ENCODE results near the gene MYO1F.

The MYO1F gene

DNA sequence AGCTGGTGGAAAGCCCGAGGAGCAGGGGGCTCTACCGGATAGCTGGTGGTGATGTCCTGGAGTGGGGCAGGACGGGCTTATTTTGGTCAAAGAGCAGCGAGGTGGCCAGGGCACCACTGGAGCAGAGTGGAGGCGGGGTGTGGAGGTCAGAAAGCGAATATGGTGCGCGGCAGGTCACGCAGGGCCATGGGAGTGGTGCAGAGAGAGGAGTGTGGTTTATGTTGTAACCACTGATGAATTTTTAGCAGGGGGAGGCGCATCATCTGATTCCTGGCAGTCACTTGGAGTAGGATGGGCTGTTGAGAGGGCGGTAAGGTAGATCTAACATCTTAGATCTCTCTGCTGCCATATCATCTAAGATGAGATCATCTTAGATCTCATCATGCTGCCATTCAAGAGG lies 61.9 kb downstream of the MYO1F start:
- TF ChIP-seq, protein P1, sequence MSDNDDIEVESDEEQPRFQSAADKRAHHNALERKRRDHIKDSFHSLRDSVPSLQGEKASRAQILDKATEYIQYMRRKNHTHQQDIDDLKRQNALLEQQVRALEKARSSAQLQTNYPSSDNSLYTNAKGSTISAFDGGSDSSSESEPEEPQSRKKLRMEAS (IDR thresholded peaks at IDR 0.05) = no peak
- no peak for TF ChIP-seq TCF12 (IDR thresholded peaks at IDR 0.05; ENCODE audit: low read depth)
- TF ChIP-seq, protein P2, sequence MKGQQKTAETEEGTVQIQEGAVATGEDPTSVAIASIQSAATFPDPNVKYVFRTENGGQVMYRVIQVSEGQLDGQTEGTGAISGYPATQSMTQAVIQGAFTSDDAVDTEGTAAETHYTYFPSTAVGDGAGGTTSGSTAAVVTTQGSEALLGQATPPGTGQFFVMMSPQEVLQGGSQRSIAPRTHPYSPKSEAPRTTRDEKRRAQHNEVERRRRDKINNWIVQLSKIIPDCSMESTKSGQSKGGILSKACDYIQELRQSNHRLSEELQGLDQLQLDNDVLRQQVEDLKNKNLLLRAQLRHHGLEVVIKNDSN (IDR thresholded peaks at IDR 0.05) = no peak

GRCh38 chr19:8513687-8514504 lies 63.3 kb downstream of the MYO1F start, which contains the start of gene ZNF414:
Gene ZNF414, minus strand, starts transcription at chr19:8514167. Its CDS starts 121 bp downstream, at chr19:8514046.
- TF ChIP-seq RAD21 (IDR thresholded peaks at IDR 0.05; ENCODE audit: low read depth) = no peak
- TF ChIP-seq YY1 (IDR thresholded peaks at IDR 0.05; ENCODE audit: low read depth) = peak; percentile 91
- 0 out of 2 replicates have a peak, but pooled peaks have one; percentile 18 for TF ChIP-seq CEBPB (IDR thresholded peaks at IDR 0.05)
- no peak for TF ChIP-seq NFIC (IDR thresholded peaks at IDR 0.05)
- TF ChIP-seq, protein P2 (IDR thresholded peaks at IDR 0.05) = no peak
- TF ChIP-seq FOXM1 (IDR thresholded peaks at IDR 0.05; ENCODE audit: borderline replicate concordance, low read depth) = no peak
- TF ChIP-seq EP300 (IDR thresholded peaks at IDR 0.05; ENCODE audit: borderline replicate concordance) = 0 out of 2 replicates have a peak, but pooled peaks have one; percentile 5
- no peak for TF ChIP-seq TCF12 (IDR thresholded peaks at IDR 0.05; ENCODE audit: low read depth)
- TF ChIP-seq CREB1 (IDR thresholded peaks at IDR 0.05; ENCODE audit: low read depth) = no peak; the same call in 1 of the 2 replicates
- TF ChIP-seq, protein P1 (IDR thresholded peaks at IDR 0.05) = peak; percentile 12; the same call in 1 of the 2 replicates
- TF ChIP-seq TEAD4 (IDR thresholded peaks at IDR 0.05) = no peak
- TF ChIP-seq, protein P3, sequence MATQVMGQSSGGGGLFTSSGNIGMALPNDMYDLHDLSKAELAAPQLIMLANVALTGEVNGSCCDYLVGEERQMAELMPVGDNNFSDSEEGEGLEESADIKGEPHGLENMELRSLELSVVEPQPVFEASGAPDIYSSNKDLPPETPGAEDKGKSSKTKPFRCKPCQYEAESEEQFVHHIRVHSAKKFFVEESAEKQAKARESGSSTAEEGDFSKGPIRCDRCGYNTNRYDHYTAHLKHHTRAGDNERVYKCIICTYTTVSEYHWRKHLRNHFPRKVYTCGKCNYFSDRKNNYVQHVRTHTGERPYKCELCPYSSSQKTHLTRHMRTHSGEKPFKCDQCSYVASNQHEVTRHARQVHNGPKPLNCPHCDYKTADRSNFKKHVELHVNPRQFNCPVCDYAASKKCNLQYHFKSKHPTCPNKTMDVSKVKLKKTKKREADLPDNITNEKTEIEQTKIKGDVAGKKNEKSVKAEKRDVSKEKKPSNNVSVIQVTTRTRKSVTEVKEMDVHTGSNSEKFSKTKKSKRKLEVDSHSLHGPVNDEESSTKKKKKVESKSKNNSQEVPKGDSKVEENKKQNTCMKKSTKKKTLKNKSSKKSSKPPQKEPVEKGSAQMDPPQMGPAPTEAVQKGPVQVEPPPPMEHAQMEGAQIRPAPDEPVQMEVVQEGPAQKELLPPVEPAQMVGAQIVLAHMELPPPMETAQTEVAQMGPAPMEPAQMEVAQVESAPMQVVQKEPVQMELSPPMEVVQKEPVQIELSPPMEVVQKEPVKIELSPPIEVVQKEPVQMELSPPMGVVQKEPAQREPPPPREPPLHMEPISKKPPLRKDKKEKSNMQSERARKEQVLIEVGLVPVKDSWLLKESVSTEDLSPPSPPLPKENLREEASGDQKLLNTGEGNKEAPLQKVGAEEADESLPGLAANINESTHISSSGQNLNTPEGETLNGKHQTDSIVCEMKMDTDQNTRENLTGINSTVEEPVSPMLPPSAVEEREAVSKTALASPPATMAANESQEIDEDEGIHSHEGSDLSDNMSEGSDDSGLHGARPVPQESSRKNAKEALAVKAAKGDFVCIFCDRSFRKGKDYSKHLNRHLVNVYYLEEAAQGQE (IDR thresholded peaks at IDR 0.05; ENCODE audit: low read depth) = no peak
- TF ChIP-seq ZBTB7A (IDR thresholded peaks at IDR 0.05; ENCODE audit: low read depth) = no peak
- peak; percentile 24; the same call in 1 of the 2 replicates for TF ChIP-seq EGR1 (IDR thresholded peaks at IDR 0.05)
- TF ChIP-seq TAF1 (IDR thresholded peaks at IDR 0.05; ENCODE audit: low read depth) = peak; percentile 94

DNA sequence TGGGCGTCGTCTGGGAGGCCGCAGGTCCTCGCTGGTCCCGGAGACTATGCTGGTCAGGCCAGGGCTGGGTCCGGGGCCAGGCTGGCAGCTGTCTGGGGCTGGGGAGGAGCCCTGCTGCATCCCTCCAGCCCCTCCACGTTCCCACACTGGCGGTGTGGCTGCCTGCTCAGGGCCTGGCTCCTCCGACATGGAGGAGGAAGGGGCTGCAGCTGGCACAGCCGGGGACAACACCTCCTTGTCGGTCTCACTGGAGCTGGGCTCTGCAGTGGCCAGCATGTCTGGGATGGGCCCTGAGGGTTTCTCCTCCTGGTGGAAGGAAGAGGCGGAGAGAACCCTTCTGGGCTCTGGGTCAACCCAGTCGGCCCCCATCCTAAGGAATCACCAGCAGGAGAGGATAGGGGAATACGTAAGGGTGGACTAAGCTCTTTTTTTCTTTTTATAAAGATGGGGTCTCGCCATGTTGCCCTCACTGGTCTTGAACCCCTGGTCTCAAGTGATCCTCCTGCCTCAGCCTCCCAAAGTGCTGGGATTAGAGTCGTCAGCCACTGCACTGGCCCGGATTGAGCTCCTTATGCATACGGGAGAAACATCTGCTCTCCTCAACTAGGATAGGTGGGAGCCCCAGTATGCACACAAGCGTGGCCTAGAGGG lies 64.1 kb downstream of the MYO1F start:
- TF ChIP-seq RAD21 (IDR thresholded peaks at IDR 0.05; ENCODE audit: low read depth) (no peak), EP300 (IDR thresholded peaks at IDR 0.05; ENCODE audit: borderline replicate concordance) (0 out of 2 replicates have a peak, but pooled peaks have one; percentile 12), CEBPB (IDR thresholded peaks at IDR 0.05) (no peak), NFIC (IDR thresholded peaks at IDR 0.05) (no peak)

- TF ChIP-seq EGR1 (IDR thresholded peaks at IDR 0.05) = peak; percentile 75
- no peak for TF ChIP-seq EP300 (IDR thresholded peaks at IDR 0.05; ENCODE audit: borderline replicate concordance)
Measured at GRCh38 chr19:8512115-8512967, 64.9 kb downstream of the MYO1F start.

DNA sequence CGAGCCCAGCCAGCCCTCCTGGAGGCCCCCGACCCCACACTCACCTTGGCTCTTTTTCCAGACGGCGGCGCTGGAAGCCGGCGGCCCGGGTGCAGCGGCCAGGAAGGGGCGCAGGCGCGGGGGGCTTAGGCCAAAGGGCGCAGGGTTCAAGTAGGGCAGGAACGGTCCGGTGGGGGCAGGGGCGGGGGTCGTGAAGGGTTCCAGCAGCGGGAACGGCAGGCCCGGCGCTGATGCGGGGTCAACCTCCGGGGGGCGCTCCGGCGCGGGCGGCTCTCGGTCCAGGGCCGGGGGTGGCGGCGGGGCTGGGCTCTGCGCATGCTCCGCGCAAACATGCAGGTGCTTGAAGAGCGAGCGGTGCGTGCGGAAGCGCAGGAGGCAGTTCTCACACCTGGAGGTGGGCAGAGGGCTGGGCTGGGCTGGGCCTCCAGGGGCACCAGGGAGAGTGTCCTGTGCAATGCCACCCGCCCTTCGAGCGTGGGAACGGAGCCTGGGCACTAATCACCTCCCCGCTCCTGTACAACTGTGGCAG lies 65.6 kb downstream of the MYO1F start:
- TF ChIP-seq FOXM1 (IDR thresholded peaks at IDR 0.05; ENCODE audit: borderline replicate concordance, low read depth) (no peak), TCF12 (IDR thresholded peaks at IDR 0.05; ENCODE audit: low read depth) (no peak), CEBPB (IDR thresholded peaks at IDR 0.05) (no peak)
- TF ChIP-seq, protein P2 (IDR thresholded peaks at IDR 0.05) = no peak

DNA sequence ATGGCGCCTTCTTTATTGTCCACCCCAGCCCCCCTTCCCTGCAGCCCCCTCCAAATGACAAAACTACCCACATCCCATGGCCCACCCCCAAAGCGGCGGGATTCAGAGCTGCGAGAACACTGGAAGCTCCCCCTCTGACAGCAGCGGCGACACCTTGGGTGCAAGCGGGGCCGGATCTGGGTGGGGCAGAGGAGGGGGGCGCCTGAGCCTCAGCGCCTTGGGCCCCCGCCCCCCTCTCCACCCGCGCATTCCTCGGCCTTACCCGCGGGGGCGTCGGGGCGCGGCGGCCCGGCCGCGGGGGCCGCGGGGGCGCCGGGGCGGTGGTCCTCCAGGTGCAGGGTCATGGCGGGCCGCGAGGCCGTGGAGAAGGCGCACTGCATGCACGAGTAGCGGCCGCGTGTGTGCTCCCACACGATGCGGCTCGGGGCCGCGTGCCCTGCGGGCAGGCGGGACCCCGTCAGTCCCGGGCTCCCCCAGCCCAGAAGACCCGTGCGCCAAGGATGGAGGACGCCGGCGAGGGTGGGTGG lies 66.6 kb downstream of the MYO1F start:
- TF ChIP-seq CREB1 (IDR thresholded peaks at IDR 0.05; ENCODE audit: low read depth) = no peak
- TF ChIP-seq YY1 (IDR thresholded peaks at IDR 0.05; ENCODE audit: low read depth) = no peak
- no peak for TF ChIP-seq FOXM1 (IDR thresholded peaks at IDR 0.05; ENCODE audit: borderline replicate concordance, low read depth)
- no peak for TF ChIP-seq TCF12 (IDR thresholded peaks at IDR 0.05; ENCODE audit: low read depth)
- no peak for TF ChIP-seq ZBTB7A (IDR thresholded peaks at IDR 0.05; ENCODE audit: low read depth)
- TF ChIP-seq TEAD4 (IDR thresholded peaks at IDR 0.05) = no peak

Data from Ishikawa (cell line).